Right forelimb (tissue), 1 donor: ENCODE results near the gene PECR.
"Not testable (repeated sequence)": the region's sequence is repeated elsewhere in the genome, so short reads cannot be mapped to it uniquely, and the experiment has no call there.

Source experiments
- DNase-seq: peaks from one replicate; pipeline ENCODE4 v3.0.0-alpha.2; 2018

PECR gene

DNA sequence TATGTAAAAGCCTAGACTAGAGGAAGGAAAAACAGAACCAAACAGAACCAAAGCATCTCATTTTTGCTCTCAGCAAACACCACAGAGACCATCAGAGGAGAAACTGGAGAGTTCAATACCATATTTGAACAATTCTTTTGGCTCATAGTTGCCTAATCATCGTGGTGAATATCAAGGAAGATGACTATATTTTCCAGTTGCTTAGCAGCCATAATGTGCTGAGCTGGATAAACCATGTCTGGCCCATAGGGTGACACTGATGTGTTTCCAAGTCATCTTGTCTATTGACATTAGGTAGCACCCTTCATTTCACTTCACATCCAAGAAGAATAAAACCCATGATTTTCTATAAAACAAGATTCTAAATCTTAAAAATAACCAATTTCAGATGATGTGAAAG is 21.6 kb upstream of the PECR start:
- DNase-seq = no peak

DNA sequence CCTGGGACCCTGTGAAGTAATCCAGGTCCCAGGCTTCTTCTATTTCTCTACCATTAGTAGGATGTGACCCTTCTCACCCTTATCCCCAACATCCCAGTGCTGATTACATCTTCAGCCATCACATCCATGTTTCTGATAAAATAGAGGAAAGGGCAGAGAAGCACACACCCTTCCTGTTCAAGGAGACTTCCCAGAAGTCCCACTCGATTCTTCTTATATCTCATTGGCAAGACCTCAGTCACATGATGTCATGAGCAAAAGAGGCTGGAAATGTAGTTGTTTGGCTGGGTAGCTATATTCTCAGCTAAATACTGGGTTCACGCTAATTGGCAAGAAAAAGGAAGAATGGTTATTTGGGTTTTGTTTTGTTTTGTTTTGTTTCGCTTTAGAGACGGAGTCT is 19.5 kb upstream of the PECR start:
- no peak for DNase-seq

DNA sequence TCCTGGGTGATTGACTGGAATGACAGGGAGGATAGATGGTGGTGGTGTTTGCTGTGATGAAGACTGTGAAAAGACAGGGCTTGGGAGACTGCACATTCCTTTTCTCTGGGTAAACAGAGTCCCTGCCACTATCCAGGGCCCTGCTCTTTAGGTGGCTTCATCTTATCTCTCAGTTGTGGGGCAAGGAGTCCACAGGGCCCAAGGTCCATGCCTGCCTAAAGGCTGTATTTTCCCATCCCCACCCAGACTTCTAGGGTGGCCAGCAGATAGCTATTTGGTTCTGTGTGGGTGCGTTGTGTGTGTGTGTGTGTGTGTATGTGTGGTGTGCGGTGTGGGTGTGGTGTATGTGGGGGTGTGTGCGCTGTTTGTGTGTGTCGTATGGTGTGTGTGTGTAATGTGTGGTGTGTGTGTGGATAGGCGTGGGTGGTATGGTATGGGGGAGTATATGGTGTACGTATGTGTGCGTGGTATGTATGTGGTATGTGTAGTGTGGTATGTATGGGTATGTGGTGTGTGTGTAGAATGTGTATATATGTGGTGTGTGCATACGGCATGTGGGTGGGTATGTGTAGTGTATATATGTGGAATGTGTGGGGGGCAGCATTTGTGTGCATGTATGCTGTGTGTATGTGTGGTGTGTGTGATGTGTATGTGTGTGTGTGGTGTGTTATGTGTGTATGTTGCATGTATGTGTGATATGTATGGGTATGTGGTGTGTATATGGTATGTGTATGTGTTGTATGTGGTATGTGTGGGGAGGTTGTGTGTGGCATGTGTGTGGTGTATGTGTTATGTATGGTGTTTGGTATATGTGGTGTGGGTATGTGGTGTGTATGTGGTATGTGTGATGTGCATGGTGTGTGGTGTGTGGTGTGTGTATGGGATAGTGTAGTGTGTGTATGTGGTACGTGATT is 17.1 kb upstream of the PECR start:
- no peak for DNase-seq

DNA sequence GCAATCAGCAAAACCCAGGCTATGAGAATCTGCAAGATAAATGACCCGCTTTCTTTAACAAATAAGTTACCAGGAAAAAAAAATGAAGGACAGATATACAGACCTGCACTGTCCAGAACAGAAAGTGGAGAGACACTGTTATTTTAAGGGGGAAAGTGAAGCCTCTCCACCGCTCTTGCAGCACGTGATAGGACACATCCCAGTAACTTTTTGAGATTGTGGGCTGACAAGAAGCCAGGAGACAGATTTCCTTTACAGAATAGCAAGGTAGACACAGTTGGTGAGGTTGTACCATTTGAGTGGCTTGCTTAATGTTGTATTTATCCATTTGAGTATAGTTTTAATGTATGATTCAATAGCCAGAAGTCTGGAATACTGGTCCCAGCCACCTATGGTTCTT is 13.1 kb upstream of the PECR start:
- no peak for DNase-seq

DNA sequence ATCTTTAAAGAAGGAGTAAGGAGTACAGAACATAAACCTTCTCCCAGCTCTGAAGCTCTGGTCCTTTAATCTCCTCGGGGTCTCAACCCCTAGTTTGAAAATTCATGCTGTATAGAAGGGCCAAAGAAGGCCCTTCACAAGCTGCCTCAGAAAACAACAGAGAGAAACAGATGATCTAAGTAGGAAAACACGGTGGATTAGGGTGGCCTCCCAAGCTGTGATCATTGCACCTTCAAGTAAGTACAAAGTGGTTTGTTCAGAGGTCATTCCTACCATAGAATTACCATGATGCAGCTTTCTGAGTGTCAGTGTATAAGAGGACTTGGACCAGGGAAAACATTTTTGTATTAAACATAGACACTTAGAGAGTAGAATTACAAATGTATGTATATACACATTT is 11.0 kb upstream of the PECR start:
- no peak for DNase-seq

DNA sequence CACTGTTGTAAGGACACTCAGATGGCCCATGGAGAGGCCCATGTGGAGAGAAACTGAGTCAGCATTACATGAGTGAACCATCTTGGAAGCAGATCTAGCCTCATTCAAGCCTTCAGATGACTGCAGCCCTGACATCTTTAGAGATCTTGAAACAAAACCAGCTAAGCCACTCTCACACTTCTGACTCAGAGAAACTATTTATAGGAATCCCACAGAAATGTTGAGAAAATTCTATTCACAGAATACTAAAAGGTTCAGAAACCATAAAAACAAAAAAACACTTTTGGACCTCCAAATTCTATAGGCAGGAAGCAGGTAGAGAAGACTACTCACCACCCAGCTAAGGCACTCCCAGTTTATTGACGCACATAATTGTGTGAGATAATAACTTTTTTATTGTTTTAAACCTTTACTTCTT is 8.8 kb upstream of the PECR start:
- DNase-seq = no peak

DNA sequence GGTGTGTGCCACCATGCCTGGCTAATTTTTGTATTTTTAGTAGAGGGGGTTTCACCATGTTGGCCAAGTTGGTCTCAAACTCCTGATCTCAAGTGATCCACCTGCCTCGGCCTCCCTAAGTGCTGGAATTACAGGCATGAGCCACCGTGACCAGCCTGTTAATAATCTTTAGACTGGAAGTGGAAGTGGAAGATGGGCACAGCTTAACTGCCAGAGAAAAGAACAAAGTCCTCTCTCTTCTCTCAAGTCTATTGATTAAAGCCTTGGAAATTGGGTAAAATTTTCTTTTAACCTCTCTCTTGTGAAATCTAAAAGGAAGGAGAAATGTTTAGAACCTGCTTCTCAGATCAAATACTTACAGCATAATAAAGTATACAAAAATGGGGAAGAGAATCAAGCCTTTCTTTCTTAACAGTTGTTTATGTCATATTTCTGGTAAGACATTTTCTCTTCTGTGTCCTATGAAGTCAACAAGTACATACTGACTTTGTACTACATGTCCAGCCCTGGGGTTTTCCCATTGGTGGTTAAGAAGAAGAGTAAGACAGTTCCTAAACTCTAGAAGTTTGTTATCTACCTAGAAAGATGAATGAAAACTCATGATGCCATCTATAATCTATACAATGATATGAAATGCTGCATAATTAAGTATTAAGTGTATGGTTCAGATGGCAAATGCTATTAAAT is 4.7 kb upstream of the PECR start:
- no peak for DNase-seq

DNA sequence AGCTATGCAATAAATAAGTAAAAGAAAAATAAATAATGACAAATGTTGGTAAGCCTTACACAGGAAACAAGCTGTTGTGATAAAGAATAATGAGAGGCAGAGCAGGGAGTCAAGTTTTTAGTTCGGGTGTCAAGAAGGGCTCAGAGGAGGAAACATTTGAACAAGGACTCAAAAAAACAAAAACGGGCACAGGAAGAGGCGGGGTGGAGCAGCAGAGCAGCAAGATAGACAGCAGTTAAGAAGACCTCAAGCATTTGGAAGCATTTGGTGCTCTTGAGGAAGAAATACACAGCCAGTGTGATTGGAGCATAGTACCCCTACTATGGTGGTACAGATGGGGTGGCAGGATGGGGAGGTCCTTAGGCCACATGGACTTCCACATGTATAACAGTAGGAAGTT is 2.9 kb upstream of the PECR start:
- no peak for DNase-seq

DNA sequence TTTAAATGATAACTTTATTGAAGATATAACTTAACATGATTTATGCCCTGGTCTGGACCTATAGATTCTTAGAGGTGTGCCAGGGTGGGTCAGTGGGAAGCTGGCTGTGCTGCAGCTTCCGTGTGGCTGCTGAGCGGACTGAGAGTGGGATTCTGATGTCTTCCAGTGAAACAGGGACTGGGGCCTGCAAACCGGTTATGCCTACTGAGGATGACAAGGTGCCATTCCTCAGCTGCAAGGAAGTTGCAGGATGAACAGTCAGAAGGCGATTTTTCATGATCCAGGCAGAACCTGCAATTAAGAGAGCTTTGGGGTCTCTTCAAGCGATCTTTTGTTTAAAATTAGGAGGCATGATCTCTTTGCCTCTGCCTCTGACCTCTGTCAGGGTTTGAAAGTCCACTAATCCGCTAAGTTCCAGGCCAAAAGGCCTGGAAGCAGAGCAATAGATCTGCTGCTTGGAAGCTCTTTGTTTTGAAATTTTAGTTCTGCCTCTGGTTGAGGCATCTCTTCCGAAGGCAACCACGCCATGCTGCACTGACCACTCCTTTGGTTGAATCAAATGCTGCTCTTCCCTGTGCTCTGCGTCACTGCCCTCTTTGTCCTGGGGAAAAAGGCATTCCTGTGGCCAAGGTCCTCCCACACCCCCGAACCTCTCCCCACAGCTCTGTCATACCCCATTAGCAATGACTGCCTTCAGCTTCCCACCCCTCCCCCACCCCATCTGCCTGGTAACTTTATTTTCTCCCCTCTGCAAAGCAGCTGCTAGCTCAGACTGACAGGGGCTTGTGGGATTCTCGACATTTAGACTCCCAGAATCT is 2.1 kb upstream of the PECR start:
- DNase-seq = peak; percentile 68

DNA sequence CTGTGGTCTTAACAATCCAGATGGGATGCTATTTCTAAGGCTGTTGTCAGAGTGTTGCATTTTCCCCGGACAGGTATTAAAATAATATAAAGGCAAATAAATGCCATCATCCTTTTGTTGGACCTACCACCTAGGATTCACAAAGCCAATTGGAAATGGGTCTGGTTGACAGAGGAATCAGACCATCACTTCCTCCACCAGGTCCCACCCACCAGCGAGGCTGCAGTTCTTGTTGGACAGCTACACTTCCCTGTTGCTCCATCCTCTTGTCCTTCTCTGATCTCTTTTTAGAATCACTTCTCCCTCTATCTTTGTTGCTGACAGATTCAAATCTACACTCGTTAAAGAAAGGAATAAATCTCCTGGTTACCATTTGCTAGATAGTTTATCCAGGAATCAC is 1.2 kb upstream of the PECR start:
- no peak for DNase-seq

DNA sequence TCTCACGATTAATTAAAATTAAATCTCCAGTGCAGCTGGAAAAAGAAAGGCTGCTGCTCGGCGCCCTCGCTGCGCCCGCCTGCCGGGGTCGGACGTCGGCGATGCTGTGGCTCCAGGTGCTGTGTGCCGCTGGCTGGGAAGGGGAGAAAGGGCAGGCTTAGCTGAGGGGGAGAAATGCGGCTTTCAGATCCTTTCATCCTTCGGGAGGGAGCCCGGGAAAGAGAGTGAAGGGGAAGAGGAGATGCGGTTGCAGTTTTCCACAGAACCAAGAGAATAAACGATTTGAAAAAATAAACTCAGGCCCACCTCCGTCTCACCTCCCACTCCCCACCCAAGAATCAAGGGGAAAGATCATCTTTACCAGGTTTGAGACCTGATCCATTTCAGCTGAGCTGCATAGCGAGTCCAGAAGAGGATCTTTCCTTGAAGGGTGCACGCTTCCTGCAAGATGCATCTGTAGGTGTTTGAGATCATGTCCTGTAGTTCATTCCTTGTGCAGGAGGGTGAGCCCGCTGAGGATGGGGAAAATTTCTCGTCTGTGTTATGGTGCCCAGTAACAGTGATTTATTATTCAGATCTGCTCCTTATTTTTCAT is 605 bp upstream of the PECR start:
- DNase-seq = no peak

DNA sequence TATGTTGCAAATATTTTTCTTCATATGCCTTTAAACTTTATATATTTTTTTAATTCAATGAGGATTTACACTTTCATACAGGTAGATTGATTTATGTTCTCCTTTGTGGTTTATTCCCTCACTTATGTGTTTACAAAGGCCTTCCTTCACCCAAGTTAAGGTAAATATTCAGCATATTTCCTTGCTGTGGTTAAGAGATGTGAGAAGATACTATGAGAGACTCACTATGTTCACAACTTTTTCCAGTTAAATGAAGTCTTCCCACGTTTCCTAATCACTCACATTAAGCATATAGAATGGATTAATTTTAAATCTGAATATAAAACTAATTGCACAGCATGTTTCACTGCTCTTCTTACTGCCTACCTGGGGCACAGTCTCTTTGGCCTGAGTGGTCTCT is 597 bp downstream of the PECR start:
- no peak for DNase-seq

DNA sequence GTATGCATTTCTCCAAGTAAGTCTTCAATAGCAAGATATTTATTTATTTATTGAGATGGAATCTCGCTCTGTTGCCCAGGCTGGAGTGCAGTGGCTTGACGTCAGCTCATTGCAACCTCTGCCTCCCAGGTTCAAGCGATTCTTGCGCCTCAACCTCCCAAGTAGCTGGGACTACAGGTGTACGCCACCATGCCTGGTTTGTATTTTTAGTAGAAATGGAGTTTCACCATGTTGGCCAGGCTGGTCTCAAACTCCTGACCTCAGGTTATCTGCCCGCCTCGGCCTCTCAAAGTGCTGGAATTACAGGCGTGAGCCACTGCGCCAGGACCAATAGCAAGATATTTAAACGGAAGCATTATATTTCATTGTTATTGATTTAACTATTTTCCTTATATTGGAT is 1.6 kb downstream of the PECR start:
- not testable (repeated sequence) for DNase-seq

DNA sequence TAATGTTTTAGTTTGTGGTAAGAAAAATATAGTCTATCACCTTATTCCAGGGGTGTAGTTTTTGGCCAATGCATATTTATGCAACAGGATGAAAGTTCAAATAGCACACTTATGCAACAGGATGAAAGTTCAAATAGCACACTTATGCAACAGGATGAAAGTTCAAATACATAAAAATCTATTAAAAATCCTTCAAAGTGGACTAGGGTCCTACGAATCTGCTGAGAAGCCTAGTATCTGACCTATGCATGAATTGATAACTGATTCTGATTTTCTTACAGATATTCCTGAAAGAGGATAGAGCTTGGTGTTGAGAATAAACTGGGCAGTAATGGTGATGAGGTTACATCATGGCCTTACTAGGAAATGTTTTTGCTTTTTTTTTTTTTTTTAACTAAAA is 2.8 kb downstream of the PECR start:
- no peak for DNase-seq

DNA sequence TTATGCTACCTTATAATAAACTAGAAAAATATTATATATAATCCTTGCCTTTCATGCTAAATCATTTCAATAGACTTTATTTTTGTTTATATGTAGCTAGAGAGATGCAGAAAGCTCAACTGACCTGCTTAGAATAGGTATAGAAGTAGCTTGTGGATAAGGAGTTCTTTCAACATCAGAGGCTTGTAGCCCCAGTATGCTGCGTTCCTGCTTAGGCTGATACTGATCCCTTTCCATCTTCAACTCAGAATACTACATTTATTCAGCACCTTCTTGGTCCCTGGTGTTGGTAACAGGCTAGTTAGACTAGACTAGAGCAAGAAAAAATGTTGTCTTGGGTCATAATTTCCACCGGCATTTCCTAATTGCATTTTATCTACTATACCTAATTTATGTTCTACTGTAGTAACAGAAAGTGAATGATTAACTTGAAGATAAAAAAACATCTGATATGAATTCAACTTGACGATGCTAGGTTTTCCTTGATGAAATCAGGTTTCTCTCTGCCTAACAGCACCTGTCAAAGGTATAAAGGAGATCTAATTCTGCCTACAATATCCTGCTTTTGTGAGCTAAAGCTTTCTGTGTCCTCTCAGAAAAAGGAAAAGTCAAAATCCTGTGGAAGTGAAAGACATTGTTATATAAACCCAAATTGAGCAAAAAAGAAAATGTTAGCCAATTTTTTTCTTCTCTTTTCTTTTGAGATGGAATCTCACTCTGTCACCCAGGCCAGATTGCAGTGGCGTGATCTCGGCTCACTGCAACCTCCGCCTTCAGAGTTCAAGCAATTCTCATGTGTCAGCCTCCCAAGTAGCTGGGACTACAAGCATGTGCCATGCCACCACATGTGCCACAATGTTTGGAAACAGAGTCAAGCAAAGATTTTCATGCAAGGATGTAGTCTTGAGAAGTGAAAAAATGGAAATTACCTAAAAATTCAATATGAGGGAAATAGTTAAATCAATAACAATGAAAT is 5.8 kb downstream of the PECR start:
- DNase-seq = no peak

DNA sequence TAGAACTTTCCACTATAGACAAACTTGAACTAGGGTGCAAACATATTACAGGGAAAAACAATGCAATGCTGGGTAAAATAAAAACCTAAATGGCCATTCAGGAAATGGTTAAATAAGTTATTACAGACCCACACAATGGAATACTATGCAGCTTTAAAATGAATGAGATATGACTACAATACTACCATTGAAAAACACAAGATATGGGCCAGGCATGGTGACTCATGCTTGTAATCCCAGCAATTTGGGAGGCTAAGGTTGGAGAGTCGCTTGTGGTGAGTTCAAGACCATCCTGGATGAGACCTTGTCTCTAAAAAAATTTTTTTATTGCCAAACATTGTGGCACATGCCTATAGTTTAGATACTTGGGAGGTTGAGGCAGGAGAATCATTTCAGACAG is 6.8 kb downstream of the PECR start:
- no peak for DNase-seq

DNA sequence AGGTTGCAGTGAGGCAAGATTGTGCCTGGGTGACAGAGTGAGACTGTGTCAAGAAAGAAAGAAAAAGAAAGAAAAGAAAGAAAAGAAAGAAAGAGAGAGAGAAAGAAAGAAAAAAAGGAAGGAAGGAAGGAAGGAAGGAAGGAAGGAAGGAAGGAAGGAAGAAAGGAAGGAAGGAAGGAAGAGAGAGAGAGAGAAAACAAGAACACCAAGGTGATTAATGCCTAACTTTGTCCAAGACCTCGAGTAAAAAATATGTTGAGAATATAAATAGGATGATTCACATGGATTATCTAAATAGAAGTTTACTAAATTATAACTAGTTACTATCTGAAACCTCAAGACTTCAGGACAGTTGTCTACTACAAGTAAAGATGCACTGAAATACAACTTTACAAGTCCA is 7.2 kb downstream of the PECR start:
- no peak for DNase-seq

DNA sequence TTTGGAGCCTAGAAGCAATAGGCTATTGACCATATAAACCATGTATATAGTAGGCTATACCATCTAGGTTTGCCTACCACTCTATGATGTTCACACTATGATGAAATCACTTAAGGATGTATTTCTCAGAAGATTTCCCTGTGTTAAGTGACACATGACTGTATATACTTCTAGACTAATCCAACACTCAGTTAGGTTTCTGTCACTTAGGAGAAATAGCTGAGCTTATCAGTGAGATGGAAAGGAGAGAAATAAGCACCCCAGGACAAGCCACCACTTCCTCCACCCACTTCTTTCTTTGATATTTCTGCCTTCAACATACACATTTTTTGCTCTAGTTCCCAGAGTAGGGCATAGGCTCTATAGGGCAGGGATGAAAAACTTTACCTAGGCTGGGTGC is 7.8 kb downstream of the PECR start:
- DNase-seq = no peak

DNA sequence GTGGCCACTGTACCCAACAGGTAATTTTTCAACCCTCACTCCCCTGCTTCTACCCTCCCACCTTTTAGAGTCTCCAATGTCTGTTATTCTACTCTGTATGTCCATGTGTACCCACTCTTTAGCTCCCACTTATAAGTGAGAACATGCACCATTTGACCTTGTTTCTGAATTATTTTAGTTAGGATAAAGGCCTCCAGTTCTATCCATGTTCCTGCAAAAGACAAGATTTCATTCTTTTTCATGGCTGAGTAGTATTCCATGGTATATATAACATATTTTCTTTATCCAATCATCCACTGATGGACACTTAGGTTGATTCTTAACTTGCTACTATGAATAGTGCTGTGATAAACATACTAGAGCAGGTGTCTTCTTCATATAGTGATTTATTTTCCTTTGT is 9.1 kb downstream of the PECR start:
- no peak for DNase-seq

DNA sequence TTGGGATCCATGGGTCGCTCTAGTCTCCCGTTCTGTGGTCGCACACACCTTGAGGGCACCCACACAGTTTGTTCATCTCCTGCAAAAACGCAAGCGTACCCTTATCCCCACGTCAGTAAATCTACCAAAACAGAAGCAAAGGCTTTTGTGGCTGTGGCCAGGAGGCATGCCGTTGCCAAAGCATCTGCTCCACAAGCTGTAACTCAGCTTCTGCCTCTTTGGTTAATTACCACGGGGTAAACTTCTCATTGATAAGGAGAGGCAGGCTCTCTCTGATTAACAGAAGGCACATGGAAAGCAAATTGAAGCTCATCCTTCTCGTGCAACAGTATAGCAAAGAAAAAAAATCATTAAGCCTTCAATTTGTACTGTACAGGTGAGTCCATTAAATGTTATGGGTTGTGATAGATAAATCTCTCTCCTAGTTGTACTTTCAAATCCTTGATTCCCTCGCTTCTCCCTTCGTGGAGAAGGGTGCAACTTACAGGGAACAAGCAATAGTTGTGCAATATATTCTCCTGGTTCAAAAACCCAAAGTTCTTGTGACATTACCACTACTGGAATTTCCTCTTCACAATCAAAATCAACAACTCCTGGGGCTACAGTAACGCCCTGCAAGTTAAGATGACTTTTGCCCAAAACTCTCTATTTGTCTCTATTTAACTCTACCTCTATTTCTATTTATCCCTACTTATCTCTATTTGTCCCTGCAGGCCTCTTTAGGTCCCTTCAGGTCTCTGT is 10.3 kb downstream of the PECR start:
- DNase-seq = no peak

DNA sequence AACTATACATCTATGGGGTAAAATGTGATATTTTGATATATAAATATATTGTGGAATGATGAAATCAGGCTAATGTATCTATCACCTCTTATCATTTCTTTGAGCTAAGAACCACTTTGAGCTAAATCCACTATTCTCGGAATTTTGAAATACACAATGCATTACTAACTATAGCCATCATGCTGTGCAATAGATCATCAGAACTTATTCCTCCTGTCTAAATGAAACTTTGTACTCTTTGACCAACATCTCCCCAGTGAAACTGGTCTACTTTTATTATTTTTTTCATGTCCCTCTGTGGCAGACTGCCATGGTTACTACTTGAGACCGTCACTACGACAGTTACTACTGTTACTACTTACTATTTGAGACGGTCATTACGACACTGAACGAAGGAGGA is 11.4 kb downstream of the PECR start:
- DNase-seq = no peak
